T-cell (primary cell): Measurements from ENCODE around the gene GRAMD2A. TPM values are rescaled to one million over a fixed set of nuclear protein-coding genes. Genes with fewer than 3 reads are reported as not detected.

Source experiments
- ATAC-seq, 4 experiments: fragments of 200-7000 bp in 3 of 4; fragments of 150-1000 bp in 1 of 4; cut with Tn5 transposase; replicated peaks in 1 of 4; 1 replicate in 3 of 4; 2 replicates in 1 of 4; pipeline ENCODE4 v1.10.0; 2021; ENCODE audit warnings: moderate library complexity in 3 of 4, mild to moderate bottlenecking in 2 of 4, moderate number of reproducible peaks in 1 of 4
- CTCF ChIA-PET, 2 donors: fragments of 300-600 bp; sonication (Branson Sonifier 250); formaldehyde crosslinking; loops; one replicate each; lab custom pipeline; 2022; ENCODE audit warnings: antibody characterized with exemption in 2 of 2; lab: Charles Lee
- POLR2A ChIA-PET, 2 donors: fragments of 300-600 bp; sonication (Branson Sonifier 250); formaldehyde crosslinking; loops; one replicate each; lab custom pipeline; 2022; ENCODE audit warnings: antibody characterized with exemption in 2 of 2; lab: Charles Lee
- DNase-seq, 35 experiments: peaks; one replicate each; pipeline versions ENCODE4 v3.0.0 to v3.0.0-alpha.2; 2013 to 2023
- H3K27ac ChIP-seq: one replicate; pipeline ENCODE4 v1.5.1; 2013; ENCODE audit warnings: low read length
- H3K27me3 ChIP-seq, 2 experiments: replicated peaks in 1 of 2; 1 replicate in 1 of 2; 2 replicates in 1 of 2; pipeline versions ENCODE4 v1.6.1 to v1.7.0; 2013; ENCODE audit warnings: low read length in 1 of 2, mixed read lengths in 1 of 2; ENCODE audit not compliant: control insufficient read depth in 2 of 2, insufficient read depth in 2 of 2; ENCODE audit errors: extremely low read depth in 1 of 2
- H3K36me3 ChIP-seq, 2 donors: 1 replicate in 1 of 2; 2 replicates in 1 of 2; pipeline versions ENCODE4 v1.6.1 to v1.7.0; 2013; ENCODE audit warnings: low read length in 1 of 2; ENCODE audit not compliant: control insufficient read depth in 2 of 2, insufficient read depth in 1 of 2; ENCODE audit errors: extremely low read depth in 1 of 2
- H3K4me1 ChIP-seq, 2 experiments: 1 replicate in 1 of 2; 2 replicates in 1 of 2; pipeline versions ENCODE4 v1.6.1 to v1.7.0; 2013; ENCODE audit warnings: low read length in 2 of 2, mixed read lengths in 1 of 2; ENCODE audit not compliant: insufficient read depth in 2 of 2, control insufficient read depth in 1 of 2; ENCODE audit errors: extremely low read depth in 1 of 2
- H3K4me3 ChIP-seq, 2 donors: 1 replicate in 1 of 2; 2 replicates in 1 of 2; pipeline versions ENCODE4 v1.5.1 to v1.7.0; 2013; ENCODE audit warnings: mild to moderate bottlenecking in 2 of 2, low read length in 1 of 2, moderate library complexity in 1 of 2; ENCODE audit not compliant: control insufficient read depth in 1 of 2; ENCODE audit errors: extremely low read depth in 1 of 2
- H3K9me3 ChIP-seq: 2 replicates; pipeline ENCODE4 v1.7.0; 2013
- H3K27ac Mint-ChIP-seq, 2 donors: one replicate each; pipeline ENCODE4 v1.8.0; 2020 to 2021; ENCODE audit warnings: mild to moderate bottlenecking in 2 of 2, mixed read lengths in 2 of 2
- H3K27me3 Mint-ChIP-seq, 2 donors: one replicate each; pipeline ENCODE4 v1.8.0; 2021 to 2022; ENCODE audit warnings: mixed read lengths in 2 of 2
- H3K36me3 Mint-ChIP-seq: one replicate; pipeline ENCODE4 v1.8.0; 2021; ENCODE audit warnings: mixed read lengths
- H3K4me1 Mint-ChIP-seq, 3 donors: one replicate each; pipeline ENCODE4 v1.8.0; 2020 to 2022; ENCODE audit warnings: mixed read lengths in 3 of 3, mild to moderate bottlenecking in 1 of 3
- H3K4me3 Mint-ChIP-seq, 3 donors: one replicate each; pipeline ENCODE4 v1.8.0; 2020 to 2022; ENCODE audit warnings: mild to moderate bottlenecking in 3 of 3, mixed read lengths in 3 of 3, moderate library complexity in 3 of 3
- H3K9me3 Mint-ChIP-seq, 3 donors: one replicate each; pipeline ENCODE4 v1.8.0; 2020 to 2022; ENCODE audit warnings: mixed read lengths in 3 of 3
- WGBS: methylation state at CpG from one replicate; pipeline ENCODE4 v1.1.5; 2013; ENCODE audit warnings: missing lambda C conversion rate; ENCODE audit not compliant: insufficient coverage; 5-methylcytosine and 5-hydroxymethylcytosine counted together
- total RNA-seq, 35 experiments: library from RNA in 6 of 35; stranded (reverse) in 6 of 35; fragments of 120-200 nt in 1 of 35; gene quantifications; one replicate each; pipeline versions ENCODE4 v1.2.1 to v1.2.4 and lab custom pipeline; 2013 to 2026

Gene GRAMD2A
- total RNA-seq, 5 donors from 2014 or later (not counting 1 experiment from before 2014, with no cell fraction given), result not detected

DNA sequence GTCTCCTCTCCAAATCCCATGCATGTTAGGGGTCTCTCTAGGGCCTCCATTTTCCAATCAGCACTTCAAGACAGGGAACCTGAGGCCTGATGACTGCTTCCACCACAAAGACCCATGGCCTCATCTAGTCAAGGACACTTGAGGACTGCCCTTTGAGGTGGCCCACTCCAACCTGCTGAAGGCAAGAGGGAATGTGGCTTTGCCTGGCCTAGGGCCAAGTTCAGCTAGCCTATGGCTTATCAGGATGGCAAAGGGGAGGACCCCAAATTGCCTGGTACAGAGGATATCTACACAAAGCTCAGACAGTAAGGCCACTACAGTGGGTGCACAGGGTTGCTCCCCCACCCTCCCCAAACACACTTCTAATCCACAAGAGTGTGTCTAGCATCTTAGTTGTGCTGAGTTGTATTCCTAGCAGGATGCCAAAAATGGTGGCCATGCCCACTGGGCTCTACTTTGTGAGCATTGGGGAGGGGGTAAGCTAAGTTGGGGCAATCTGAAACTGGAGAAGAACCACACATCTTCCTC is 10.0 kb upstream of the GRAMD2A start:
- Mint-ChIP-seq H3K27me3 (no peaks in the 10 kb centered on the region), H3K27ac (no peak overlapping the region), H3K36me3 (peaks cover 66% of the 10 kb centered on the region), H3K4me3 (no peak overlapping the region), H3K4me1 (no peaks in the 10 kb centered on the region), H3K9me3 (no peaks in the 10 kb centered on the region)
- no peak for DNase-seq
- ChIA-PET POLR2A (no interaction called here), CTCF (no interaction called here)
- peaks cover 44 to 91% of the 10 kb centered on the region in 2 donors for H3K36me3 ChIP-seq
- no peak overlapping the region for H3K4me3 ChIP-seq
- no peaks in the 10 kb centered on the region for H3K4me1 ChIP-seq
- no peak for ATAC-seq
- H3K9me3 ChIP-seq, result no peaks in the 10 kb centered on the region
- no peak overlapping the region for H3K27ac ChIP-seq
- H3K27me3 ChIP-seq, result no peaks in the 10 kb centered on the region

DNA sequence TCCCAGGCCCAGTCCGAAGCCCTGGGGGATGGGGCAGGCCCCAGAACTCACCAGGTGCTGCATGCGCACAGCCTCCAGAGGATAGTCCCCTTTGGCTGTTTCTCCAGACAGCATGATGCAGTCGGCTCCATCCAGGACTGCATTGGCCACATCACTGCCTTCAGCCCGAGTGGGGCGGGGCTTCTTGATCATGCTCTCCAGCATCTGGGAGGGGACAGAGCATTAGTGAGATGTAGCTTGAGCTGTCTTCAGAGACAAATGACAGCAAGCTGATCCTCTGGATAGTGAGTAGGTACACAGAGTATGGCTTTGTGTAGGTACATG is 9.1 kb upstream of the GRAMD2A start:
- ChIA-PET POLR2A (interaction anchor here in 1 of 2 donors (0.6 to 0.7 kb wide), 2 partner anchors 15 to 566 kb away, joined by 3 to 5 read pairs; no protein-coding TSS in a partner anchor), CTCF (no interaction called here)
- ATAC-seq, result no peak
- Mint-ChIP-seq H3K27ac (no peak overlapping the region), H3K4me3 (no peak overlapping the region), H3K4me1 (no peaks in the 10 kb centered on the region), H3K27me3 (no peaks in the 10 kb centered on the region), H3K9me3 (no peaks in the 10 kb centered on the region), H3K36me3 (peaks cover 70% of the 10 kb centered on the region)
- Histone ChIP-seq H3K27ac (no peak overlapping the region), H3K36me3 (peaks cover 45 to 91% of the 10 kb centered on the region in 2 donors), H3K4me3 (no peak overlapping the region), H3K27me3 (no peaks in the 10 kb centered on the region), H3K9me3 (no peaks in the 10 kb centered on the region), H3K4me1 (no peaks in the 10 kb centered on the region)
- no peak for DNase-seq
- 96% methylated on average over 3 of the region's 5 CpGs for WGBS

DNA sequence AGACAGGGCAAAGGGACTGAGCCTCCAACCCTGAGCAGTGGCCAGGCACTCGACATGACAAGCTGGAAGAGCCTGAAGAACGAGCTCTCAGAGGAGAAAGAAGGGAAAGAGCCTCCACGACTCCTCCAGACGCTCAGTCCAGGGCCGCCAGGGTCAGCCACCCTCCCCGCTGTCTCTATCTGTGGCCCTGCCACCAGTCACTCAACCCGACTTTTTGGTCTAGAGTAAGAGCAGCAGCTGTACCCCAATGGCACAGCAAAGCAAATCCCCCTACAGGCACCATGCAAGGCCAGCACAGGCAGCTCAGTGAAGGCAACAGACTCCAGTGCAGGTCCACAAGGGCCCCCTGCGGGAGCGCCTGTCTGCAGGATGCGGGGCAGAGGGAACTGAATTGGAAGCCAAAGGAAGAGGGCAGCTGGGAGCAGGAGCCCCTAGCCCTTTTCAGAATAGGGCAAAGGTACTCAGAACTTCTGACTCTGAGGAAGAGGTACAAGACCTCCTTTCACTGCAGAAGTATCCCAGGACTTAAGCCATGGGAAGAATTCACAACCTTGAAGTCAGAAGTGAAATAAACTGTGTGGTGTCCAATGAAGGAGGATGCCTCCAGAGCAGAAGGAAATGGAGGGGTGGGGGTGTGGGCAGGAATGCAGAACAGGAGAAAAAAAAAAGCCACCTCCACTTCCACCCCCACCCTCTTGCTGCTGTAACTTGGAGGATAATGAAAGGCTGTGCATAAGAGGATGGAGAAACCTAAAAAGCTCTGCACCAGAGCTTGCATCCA is 8.5 kb upstream of the GRAMD2A start:
- ATAC-seq (no peak), DNase-seq (no peak)
- Mint-ChIP-seq H3K9me3 (no peaks in the 10 kb centered on the region), H3K4me3 (no peak overlapping the region), H3K36me3 (peaks cover 67% of the 10 kb centered on the region), H3K4me1 (no peaks in the 10 kb centered on the region), H3K27ac (no peak overlapping the region), H3K27me3 (no peaks in the 10 kb centered on the region)
- Histone ChIP-seq H3K9me3 (no peaks in the 10 kb centered on the region), H3K4me3 (no peak overlapping the region), H3K27ac (no peak overlapping the region), H3K4me1 (no peaks in the 10 kb centered on the region), H3K36me3 (peaks cover 47 to 96% of the 10 kb centered on the region in 2 donors), H3K27me3 (no peaks in the 10 kb centered on the region)
- POLR2A ChIA-PET, result interaction anchor here in 1 of 2 donors (0.6 to 0.7 kb wide), 2 partner anchors 16 to 567 kb away, joined by 3 to 5 read pairs; no protein-coding TSS in a partner anchor
- 97% methylated on average over 10 of the region's 10 CpGs for WGBS
- CTCF ChIA-PET, result no interaction called here

DNA sequence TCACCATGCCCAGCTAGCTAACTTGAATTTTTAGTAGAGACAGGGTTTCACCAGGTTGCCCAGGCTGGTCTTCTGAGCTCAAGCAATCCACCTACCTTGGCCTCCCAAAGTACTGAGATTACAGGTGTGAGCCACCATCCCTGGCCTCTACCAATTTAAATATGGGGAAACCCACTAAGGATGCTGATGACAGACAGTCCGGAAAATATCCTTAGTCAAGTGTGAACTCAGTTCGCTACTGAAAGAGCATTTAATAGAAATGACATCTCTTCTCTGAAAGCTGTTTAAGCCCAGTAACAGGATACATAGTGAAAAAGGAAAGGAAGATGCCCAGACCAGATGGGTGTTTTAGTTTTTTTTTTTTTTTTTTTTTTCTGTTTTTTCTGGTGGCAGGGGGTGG is 7.7 kb upstream of the GRAMD2A start:
- no peaks in the 10 kb centered on the region for H3K27me3 ChIP-seq
- Mint-ChIP-seq H3K27ac (no peak overlapping the region), H3K4me1 (no peaks in the 10 kb centered on the region), H3K9me3 (no peaks in the 10 kb centered on the region), H3K27me3 (no peaks in the 10 kb centered on the region), H3K4me3 (no peak overlapping the region), H3K36me3 (peaks cover 72% of the 10 kb centered on the region)
- H3K4me3 ChIP-seq, result no peak overlapping the region
- ChIA-PET POLR2A (no interaction called here), CTCF (no interaction called here)
- ATAC-seq (no peak), DNase-seq (no peak)
- H3K4me1 ChIP-seq, result no peaks in the 10 kb centered on the region
- no peaks in the 10 kb centered on the region for H3K9me3 ChIP-seq
- 52% methylated on average over 2 of the region's 2 CpGs for WGBS
- peaks cover 52 to 99% of the 10 kb centered on the region in 2 donors for H3K36me3 ChIP-seq
- no peak overlapping the region for H3K27ac ChIP-seq

DNA sequence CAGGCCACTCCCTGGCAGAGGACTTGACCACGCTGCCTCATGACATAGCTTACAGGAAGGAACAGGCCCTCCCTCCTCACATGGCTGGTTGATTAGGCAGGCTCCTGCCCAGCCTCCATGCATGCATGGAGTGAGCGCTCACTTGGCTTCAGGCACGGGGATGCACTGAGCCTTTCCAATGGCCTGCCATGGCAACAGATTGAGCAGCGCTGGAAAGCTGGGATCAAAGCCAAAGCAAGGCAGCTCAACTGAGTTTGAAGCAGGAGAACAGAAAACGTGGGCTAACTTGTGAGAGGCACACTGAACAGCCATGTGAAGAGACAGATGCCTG is 5.9 kb upstream of the GRAMD2A start:
- no peak overlapping the region for H3K27ac ChIP-seq
- no peaks in the 10 kb centered on the region for H3K27me3 Mint-ChIP-seq

DNA sequence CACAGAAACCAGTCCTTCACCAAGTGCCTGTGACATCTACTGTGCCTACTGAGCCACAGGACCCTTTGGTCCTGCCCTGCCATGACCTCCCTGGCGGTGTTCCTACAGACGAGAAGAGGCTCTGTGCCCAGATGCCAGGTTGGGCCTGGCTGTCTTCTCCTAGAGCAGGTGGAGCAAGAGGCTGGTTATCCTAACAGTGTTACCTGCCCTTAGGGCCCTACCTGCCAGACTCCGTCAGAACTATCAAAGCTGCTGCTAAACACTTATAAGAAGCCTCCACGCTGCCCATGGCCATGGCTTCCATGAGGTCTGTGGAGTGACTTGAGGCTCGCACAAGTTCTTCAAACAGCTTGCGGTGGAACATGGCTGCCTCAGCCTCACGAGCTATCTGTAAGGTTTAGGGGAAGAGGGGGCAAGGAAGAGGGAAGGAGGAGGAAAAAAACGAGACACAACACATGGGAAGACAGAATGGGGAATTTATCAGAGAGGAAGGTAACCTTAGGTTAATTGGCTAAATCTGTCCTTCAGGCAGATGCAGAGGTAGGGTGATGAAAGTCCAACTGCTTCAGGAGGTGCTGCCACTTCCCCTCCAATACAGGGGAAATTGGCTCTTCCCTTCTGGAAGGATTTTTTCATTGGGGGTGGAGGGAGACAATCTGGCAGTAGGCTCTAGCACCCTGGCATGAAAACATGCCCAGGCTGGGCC is 5.4 kb upstream of the GRAMD2A start:
- CTCF ChIA-PET, result no interaction called here

More for the DNA sequence above, 5.9 kb upstream of the GRAMD2A start:
- WGBS, result 96% methylated on average over 4 of the region's 5 CpGs
- H3K4me3 ChIP-seq, result no peak overlapping the region
- H3K27me3 ChIP-seq, result peaks cover 0 to 3% of the 10 kb centered on the region in 2 experiments
- no peak for DNase-seq
- Mint-ChIP-seq H3K4me3 (no peak overlapping the region), H3K36me3 (peaks cover 68% of the 10 kb centered on the region), H3K4me1 (peaks cover 0 to 3% (median 0%) of the 10 kb centered on the region in 3 donors), H3K27ac (no peak overlapping the region), H3K9me3 (no peaks in the 10 kb centered on the region)
- no peak for ATAC-seq
- POLR2A ChIA-PET, result no interaction called here
- no peaks in the 10 kb centered on the region for H3K4me1 ChIP-seq
- peaks cover 56 to 99% of the 10 kb centered on the region in 2 donors for H3K36me3 ChIP-seq
- no peaks in the 10 kb centered on the region for H3K9me3 ChIP-seq
- CTCF ChIA-PET, result no interaction called here

More for the DNA sequence above, 5.4 kb upstream of the GRAMD2A start:
- no peaks in the 10 kb centered on the region for H3K9me3 ChIP-seq
- 83% methylated on average over 8 of the region's 8 CpGs for WGBS
- POLR2A ChIA-PET, result no interaction called here
- Mint-ChIP-seq H3K9me3 (no peaks in the 10 kb centered on the region), H3K27me3 (peaks cover 0 to 2% of the 10 kb centered on the region in 2 donors), H3K27ac (peak overlapping the region in 1 of 2 donors; percentile 32), H3K4me3 (no peak overlapping the region), H3K36me3 (peaks cover 64% of the 10 kb centered on the region), H3K4me1 (peaks cover 3 to 5% (median 4%) of the 10 kb centered on the region in 3 donors)
- ATAC-seq, result no peak
- no peak overlapping the region for H3K4me3 ChIP-seq
- H3K27me3 ChIP-seq, result peaks cover 0 to 8% of the 10 kb centered on the region in 2 experiments
- no peak overlapping the region for H3K27ac ChIP-seq
- no peak for DNase-seq
- H3K4me1 ChIP-seq, result peaks cover 0 to 2% of the 10 kb centered on the region in 2 experiments
- H3K36me3 ChIP-seq, result peaks cover 57 to 97% of the 10 kb centered on the region in 2 donors
